Fibroblast of villous mesenchyme (primary cell): ENCODE data around the gene SERF2. TPM values are rescaled to one million over a fixed set of nuclear protein-coding genes. Genes with fewer than 3 reads are reported as not detected.

Source experiments
- DNase-seq: peaks from one replicate; pipeline ENCODE4 v3.0.0-alpha.2; 2010; ENCODE audit warnings: low read depth
- H3K4me3 ChIP-seq: 2 replicates; pipeline ENCODE4 v1.5.1; 2011; ENCODE audit warnings: low read depth, mild to moderate bottlenecking, low read length
- CTCF ChIP-seq: IDR thresholded peaks from 2 replicates; pipeline ENCODE4 v1.5.1; 2012; ENCODE audit warnings: low read depth, mild to moderate bottlenecking, low read length; ENCODE audit not compliant: insufficient read depth
- small RNA-seq: library from RNA; depleted of rRNA; stranded (forward); fragments of <200 nt; gene quantifications from one replicate; pipeline ENCODE3, GENCODE V24; 2012
- total RNA-seq: library from RNA; depleted of rRNA; stranded (reverse); fragments of >200 nt; gene quantifications from 2 replicates; pipeline ENCODE4 v1.2.3, GENCODE V29; 2012

SERF2 gene
- total RNA-seq, 1 donor = 255 TPM

DNA sequence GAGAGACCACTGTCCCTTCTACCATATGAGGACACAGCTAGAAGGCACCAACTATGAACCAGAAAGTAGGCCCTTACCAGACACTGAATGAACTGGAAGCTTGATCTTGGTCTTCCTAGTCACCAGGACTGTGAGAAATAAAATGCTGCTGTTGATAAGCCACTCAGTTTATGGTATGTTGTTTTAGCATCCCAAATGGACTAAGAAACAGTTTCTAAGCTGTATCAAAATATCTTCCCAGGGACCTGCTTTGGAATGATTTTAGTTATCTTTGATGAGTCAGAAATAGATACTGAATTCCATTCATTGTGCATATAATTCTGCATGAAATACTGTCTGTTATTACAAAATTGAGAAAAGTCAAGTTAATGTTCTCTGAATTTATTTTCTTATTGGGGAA is 53.3 kb downstream of the SERF2 start:
- DNase-seq = no peak
- TF ChIP-seq CTCF = no peak
- H3K4me3 ChIP-seq = no peak overlapping the region

Small RNAs within 50 kb of the gene (small RNA-seq; reads per million reads assigned to genes)
- gene MIR1282 = not detected

Other genes with a start within 250 kb of the SERF2 start
- 27.1 and 28.5 TPM in 2 replicates for gene PPIP5K1, start 202.1 kb upstream of the SERF2 start, total RNA-seq
- gene CKMT1B, start 198.3 kb upstream of the SERF2 start, total RNA-seq = not detected in 2 replicates
- gene STRC, start 173.5 kb upstream of the SERF2 start, total RNA-seq = not detected in 2 replicates
- 0.32 and 0.86 TPM in 2 replicates for gene CATSPER2, start 143.5 kb upstream of the SERF2 start, total RNA-seq
- not detected in 2 replicates for gene CKMT1A, start 98.5 kb upstream of the SERF2 start, total RNA-seq
- gene PDIA3, start 45.9 kb upstream of the SERF2 start, total RNA-seq = 120 and 185 TPM in 2 replicates
- 1.6 and 4.3 TPM in 2 replicates for gene ELL3, start 15.4 kb upstream of the SERF2 start, total RNA-seq
- gene SERINC4, start 7.9 kb downstream of the SERF2 start, total RNA-seq = under 0.01 TPM in 1 of 2 replicates, not detected in the other
- 6.4 and 6.9 TPM in 2 replicates for gene HYPK, start 8.3 kb downstream of the SERF2 start, total RNA-seq
- 15.8 and 23.7 TPM in 2 replicates for gene MFAP1, start 32.4 kb downstream of the SERF2 start, total RNA-seq
- 15.1 and 17.7 TPM in 2 replicates for gene WDR76, start 34.7 kb downstream of the SERF2 start, total RNA-seq